ENCODE data around the gene AMD1. TPM values are rescaled to one million over a fixed set of nuclear protein-coding genes. Genes with fewer than 3 reads are reported as not detected.

The AMD1 gene
- total RNA-seq, 4 donors from 2014 or later, result 33.5 to 57.1 (median 45.1) TPM

DNA sequence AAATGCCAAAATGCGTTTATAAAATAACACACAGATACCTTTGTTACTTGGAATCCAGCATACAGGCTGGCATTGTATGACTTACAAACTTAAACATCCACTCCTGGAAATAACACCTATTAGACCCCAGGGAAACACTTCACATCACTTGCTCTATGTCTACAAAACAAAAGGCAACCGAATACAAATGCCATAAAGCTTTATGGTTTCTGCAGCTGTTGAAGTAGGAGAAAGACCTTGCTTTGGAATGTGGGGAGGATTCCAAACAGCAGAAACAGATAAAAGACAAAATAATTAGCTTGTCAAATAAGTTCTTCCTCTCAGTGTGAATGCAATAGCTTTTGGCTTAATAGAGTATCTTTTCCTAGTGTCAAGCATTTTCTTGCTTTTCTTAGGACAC lies 9.8 kb upstream of the AMD1 start:
- Histone ChIP-seq H3K27ac (no peak overlapping the region), H3K36me3 (no peaks in the 10 kb centered on the region), H3K4me3 (no peak overlapping the region), H3K27me3 (no peaks in the 10 kb centered on the region), H3K9me3 (no peaks in the 10 kb centered on the region), H3K4me1 (no peaks in the 10 kb centered on the region)
- DNase-seq (no peak), ATAC-seq (no peak)
- TF ChIP-seq POLR2A (IDR thresholded peaks at IDR 0.05), result no peak
- TF ChIP-seq, protein P1, sequence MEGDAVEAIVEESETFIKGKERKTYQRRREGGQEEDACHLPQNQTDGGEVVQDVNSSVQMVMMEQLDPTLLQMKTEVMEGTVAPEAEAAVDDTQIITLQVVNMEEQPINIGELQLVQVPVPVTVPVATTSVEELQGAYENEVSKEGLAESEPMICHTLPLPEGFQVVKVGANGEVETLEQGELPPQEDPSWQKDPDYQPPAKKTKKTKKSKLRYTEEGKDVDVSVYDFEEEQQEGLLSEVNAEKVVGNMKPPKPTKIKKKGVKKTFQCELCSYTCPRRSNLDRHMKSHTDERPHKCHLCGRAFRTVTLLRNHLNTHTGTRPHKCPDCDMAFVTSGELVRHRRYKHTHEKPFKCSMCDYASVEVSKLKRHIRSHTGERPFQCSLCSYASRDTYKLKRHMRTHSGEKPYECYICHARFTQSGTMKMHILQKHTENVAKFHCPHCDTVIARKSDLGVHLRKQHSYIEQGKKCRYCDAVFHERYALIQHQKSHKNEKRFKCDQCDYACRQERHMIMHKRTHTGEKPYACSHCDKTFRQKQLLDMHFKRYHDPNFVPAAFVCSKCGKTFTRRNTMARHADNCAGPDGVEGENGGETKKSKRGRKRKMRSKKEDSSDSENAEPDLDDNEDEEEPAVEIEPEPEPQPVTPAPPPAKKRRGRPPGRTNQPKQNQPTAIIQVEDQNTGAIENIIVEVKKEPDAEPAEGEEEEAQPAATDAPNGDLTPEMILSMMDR (IDR thresholded peaks at IDR 0.05 in 4 of 5, conservative IDR thresholded peaks at IDR 0.05 in 1 of 5), result no peak
- in situ Hi-C loops (cut with MboI; ENCODE audit: low sequenced_read_pairs in 4 of 4) (loop anchor here in 1 of 4 donors (5.0 kb wide), 1 partner anchor 38 kb away; no protein-coding TSS in a partner anchor), intact Hi-C loops (cut with DNase I; ENCODE audit: low total_unique reads) (no loop called here)

DNA sequence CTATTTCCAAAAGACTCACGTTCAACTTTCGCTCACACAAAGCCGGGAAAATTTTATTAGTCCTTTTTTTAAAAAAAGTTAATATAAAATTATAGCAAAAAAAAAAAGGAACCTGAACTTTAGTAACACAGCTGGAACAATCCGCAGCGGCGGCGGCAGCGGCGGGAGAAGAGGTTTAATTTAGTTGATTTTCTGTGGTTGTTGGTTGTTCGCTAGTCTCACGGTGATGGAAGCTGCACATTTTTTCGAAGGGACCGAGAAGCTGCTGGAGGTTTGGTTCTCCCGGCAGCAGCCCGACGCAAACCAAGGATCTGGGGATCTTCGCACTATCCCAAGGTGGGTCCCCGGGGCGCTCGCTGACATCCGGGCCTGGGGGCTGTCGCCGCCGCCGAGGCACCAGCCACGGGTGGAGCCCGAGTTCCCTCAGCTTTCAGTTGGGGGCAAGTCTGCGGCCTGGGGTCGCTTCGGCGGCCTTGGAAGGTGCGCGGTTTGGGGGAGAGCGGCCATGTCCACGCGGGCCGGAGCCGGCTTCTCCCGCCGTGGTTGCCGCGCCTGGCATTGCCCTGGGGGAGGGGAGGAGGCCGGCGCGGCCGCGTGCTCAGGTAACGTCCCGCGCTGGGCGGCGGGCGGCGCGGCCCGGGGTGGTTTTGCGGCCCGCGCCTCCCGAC lies 429 bp downstream of the AMD1 start:
- Histone ChIP-seq H3K27me3 (no peaks in the 10 kb centered on the region), H3K4me1 (peaks cover 32% of the 10 kb centered on the region in 2 donors), H3K9me3 (no peaks in the 10 kb centered on the region), H3K4me3 (peak overlapping the region; percentile 75 to 94 (median 82)), H3K36me3 (no peaks in the 10 kb centered on the region), H3K27ac (peak overlapping the region; percentile 92 to 97 (median 96))
- ATAC-seq (peak; percentile 35 to 38), DNase-seq (peak in 1 of 2 donors; percentile 4)
- intact Hi-C loops (cut with DNase I; ENCODE audit: low total_unique reads) (loop anchor here (1.0 to 10.0 kb wide), 5 partner anchors 60 to 997 kb away; partner anchors contain the start of genes CDK19, FYN, REV3L and RPF2), in situ Hi-C loops (cut with MboI; ENCODE audit: low sequenced_read_pairs in 4 of 4) (loop anchor here in 3 of 4 donors (5.0 to 10.0 kb wide), 3 partner anchors 60 to 193 kb away; partner anchors contain the start of genes CDK19 (in 2 of the 3) and GTF3C6 (in 1 of the 3))
- TF ChIP-seq, protein P1 (IDR thresholded peaks at IDR 0.05 in 4 of 5, conservative IDR thresholded peaks at IDR 0.05 in 1 of 5), result no peak
- no peak for TF ChIP-seq POLR2A (IDR thresholded peaks at IDR 0.05)

DNA sequence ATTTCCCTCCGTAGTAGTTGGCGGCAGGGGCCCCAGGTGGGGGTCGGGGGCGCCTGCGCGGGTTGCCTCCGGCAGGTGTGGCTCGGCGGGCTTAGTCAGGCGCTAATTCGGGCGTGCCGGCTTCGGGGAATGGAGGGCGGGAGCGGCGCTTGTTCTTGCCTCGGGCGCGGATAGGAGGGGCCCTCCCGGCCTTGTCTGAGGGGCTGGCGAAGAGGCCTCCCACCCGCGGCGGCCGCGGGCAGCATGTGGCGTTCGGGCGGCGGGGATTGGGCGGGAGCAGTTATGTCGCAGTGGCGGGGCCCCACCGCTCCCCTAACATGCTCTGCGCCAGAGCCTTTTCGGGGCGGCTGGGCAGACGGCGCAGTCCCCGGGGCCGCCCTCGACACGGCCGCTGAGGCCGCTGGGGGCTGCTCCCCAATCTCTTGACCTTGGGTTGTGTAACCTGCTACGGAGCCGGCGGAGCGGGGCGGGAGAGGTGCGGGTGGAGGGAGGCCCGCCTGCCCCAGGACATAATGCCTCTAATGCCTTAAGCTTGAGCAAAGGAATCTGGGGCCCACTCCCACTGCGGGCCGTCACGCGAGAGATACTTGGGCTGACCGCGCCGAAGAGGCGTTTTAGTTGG lies 1.1 kb downstream of the AMD1 start:
- intact Hi-C loops (cut with DNase I; ENCODE audit: low total_unique reads), result loop anchor here (1.0 to 10.0 kb wide), 4 partner anchors 83 to 997 kb away; partner anchors contain the start of genes FYN, GTF3C6 and REV3L
- peak in 1 of 2 donors; percentile 61 for TF ChIP-seq POLR2A (IDR thresholded peaks at IDR 0.05)
- TF ChIP-seq, protein P1 (IDR thresholded peaks at IDR 0.05 in 4 of 5, conservative IDR thresholded peaks at IDR 0.05 in 1 of 5), result no peak
- H3K27me3 ChIP-seq, result no peaks in the 10 kb centered on the region
- no peaks in the 10 kb centered on the region for H3K36me3 ChIP-seq
- peak; percentile 73 to 81 for DNase-seq
- peaks cover 32 to 39% of the 10 kb centered on the region in 2 donors for H3K4me1 ChIP-seq
- peak overlapping the region; percentile 92 to 97 (median 96) for H3K27ac ChIP-seq
- H3K4me3 ChIP-seq, result peak overlapping the region; percentile 75 to 94 (median 82)
- in situ Hi-C loops (cut with MboI; ENCODE audit: low sequenced_read_pairs in 4 of 4), result loop anchor here in 3 of 4 donors (5.0 to 10.0 kb wide), 3 partner anchors 61 to 193 kb away; partner anchors contain the start of genes CDK19 (in 2 of the 3) and GTF3C6 (in 1 of the 3)
- peak; percentile 46 to 59 for ATAC-seq
- no peaks in the 10 kb centered on the region for H3K9me3 ChIP-seq

DNA sequence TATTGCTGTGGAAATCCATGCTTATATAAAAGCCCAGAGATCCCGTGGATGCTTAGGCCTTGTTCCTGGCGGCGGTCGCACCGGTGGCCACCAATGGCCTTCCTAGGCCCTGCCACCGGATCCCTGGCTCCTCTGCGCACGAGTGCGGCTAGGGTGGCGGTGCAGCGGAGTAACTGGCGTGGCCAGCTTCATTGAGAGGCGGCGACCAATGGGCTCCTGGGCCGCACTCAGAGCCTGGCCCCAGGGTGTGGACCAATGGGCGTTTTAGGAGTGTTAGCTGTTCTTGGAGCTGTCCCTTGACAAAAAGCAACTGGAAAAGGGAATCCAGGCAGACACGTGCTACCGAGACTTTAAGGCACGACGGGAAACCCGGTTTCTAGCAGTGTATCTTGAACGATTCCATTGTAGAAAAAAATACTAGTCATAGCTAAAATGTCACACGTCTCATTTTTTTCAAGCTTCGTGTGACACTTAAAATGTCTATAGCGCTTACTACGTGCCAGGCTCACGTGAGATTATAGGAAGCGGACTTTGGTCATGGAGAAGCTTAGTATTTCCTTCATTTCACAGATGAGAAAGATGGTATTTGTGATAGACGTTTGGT lies 1.7 kb downstream of the AMD1 start:
- peak; percentile 90 to 93 for DNase-seq
- Histone ChIP-seq H3K27ac (peak overlapping the region; percentile 92 to 97 (median 96)), H3K4me1 (peaks cover 39 to 45% of the 10 kb centered on the region in 2 donors), H3K27me3 (no peaks in the 10 kb centered on the region), H3K36me3 (no peaks in the 10 kb centered on the region), H3K9me3 (no peaks in the 10 kb centered on the region), H3K4me3 (peak overlapping the region; percentile 75 to 94 (median 82))
- ATAC-seq, result peak; percentile 66 to 67
- TF ChIP-seq, protein P1 (IDR thresholded peaks at IDR 0.05 in 4 of 5, conservative IDR thresholded peaks at IDR 0.05 in 1 of 5), result no peak
- peak; percentile 89 to 91 for TF ChIP-seq POLR2A (IDR thresholded peaks at IDR 0.05)
- in situ Hi-C loops (cut with MboI; ENCODE audit: low sequenced_read_pairs in 4 of 4) (loop anchor here in 3 of 4 donors (5.0 to 10.0 kb wide), 3 partner anchors 61 to 194 kb away; partner anchors contain the start of genes CDK19 (in 2 of the 3) and GTF3C6 (in 1 of the 3)), intact Hi-C loops (cut with DNase I; ENCODE audit: low total_unique reads) (loop anchor here (1.0 to 10.0 kb wide), 3 partner anchors 82 to 996 kb away; partner anchors contain the start of genes FYN, GTF3C6 and REV3L)
